AG09309 (cell line): ENCODE measurements around the gene USO1.
A peak's percentile ranks its signal among the peaks of the same experiment; 100 is the strongest.
"Not testable (repeated sequence)": the region's sequence is repeated elsewhere in the genome, so short reads cannot be mapped to it uniquely, and the experiment has no call there.

Experiments used
- DNase-seq: peaks from one replicate; pipeline ENCODE4 v3.0.0-alpha.2; 2010; ENCODE audit warnings: low read depth
- H3K4me3 ChIP-seq: 2 replicates; pipeline ENCODE4 v1.5.1; 2011; ENCODE audit warnings: mild to moderate bottlenecking, low read depth, low read length, moderate library complexity; ENCODE audit not compliant: control insufficient read depth
- CTCF ChIP-seq: IDR thresholded peaks from 2 replicates; pipeline ENCODE4 v1.5.1; 2011; ENCODE audit warnings: mild to moderate bottlenecking, low read depth, low read length, inconsistent platforms; ENCODE audit not compliant: insufficient read depth, control insufficient read depth; ENCODE audit errors: missing control alignments

Gene USO1

GRCh38 chr4:75722417-75722816 lies 2.0 kb upstream of the USO1 start:
- no peak for TF ChIP-seq CTCF
- no peak overlapping the region for H3K4me3 ChIP-seq
- DNase-seq = no peak

GRCh38 chr4:75723163-75724065 lies 963 bp upstream of the USO1 start:
- peak overlapping the region; percentile 75 for H3K4me3 ChIP-seq
- DNase-seq = no peak
- no peak for TF ChIP-seq CTCF

GRCh38 chr4:75724867-75725724 lies 719 bp downstream of the USO1 start:
- peak overlapping the region; percentile 75 for H3K4me3 ChIP-seq
- TF ChIP-seq CTCF = no peak
- no peak for DNase-seq

GRCh38 chr4:75725942-75726538 lies 1.7 kb downstream of the USO1 start:
- not testable (repeated sequence) for DNase-seq
- H3K4me3 ChIP-seq = peak overlapping the region; percentile 75

- DNase-seq = no peak
- TF ChIP-seq CTCF = no peak
- H3K4me3 ChIP-seq = peak overlapping the region; percentile 75
These were observed 2.2 kb downstream of the USO1 start for GRCh38 chr4:75726577-75726976.

GRCh38 chr4:75727073-75727472 lies 2.7 kb downstream of the USO1 start:
- TF ChIP-seq CTCF = no peak
- no peak for DNase-seq
- H3K4me3 ChIP-seq = 0 out of 2 replicates have a peak overlapping the region, but pooled peaks have one; percentile 1
